Posterior vena cava (tissue), 2 donors: ENCODE results near the gene CACNA2D3. TPM values are rescaled to one million over a fixed set of nuclear protein-coding genes. Genes with fewer than 3 reads are reported as not detected.

ENCODE experiments used
- DNase-seq: peaks from one replicate; pipeline ENCODE4 v3.0.0-alpha.2; 2020; ENCODE audit warnings: low spot score
- intact Hi-C, 2 donors: fragments of 100-400 bp; cut with DNase I; formaldehyde crosslinking; loops; one replicate each; pipeline versions ENCODE4 v1.14.1 to v1.14.2; 2022 to 2023
- total RNA-seq, 2 donors: library from RNA; stranded (reverse); fragmentation: NEBNext Ultra II Directional; extraction: Animal tissue kit (Norgen Biotek cat#: 25700); gene quantifications; one replicate each; pipeline ENCODE4 v1.2.1, GENCODE V29; 2021
- donor health status: DM: yes; HTN: yes; CAD: no.
- donor health status: DM: yes; HTN: yes; CAD: no.

The CACNA2D3 gene
- total RNA-seq, 2 donors from 2014 or later, result 2.0 to 4.0 TPM

GRCh38 chr3:54305409-54306099 lies 183.2 kb downstream of the CACNA2D3 start:
- DNase-seq, result no peak
- intact Hi-C loops, result no loop called here

- no peak for DNase-seq
- intact Hi-C loops, result no loop called here
Measured at GRCh38 chr3:54307566-54308180, 185.3 kb downstream of the CACNA2D3 start.

- intact Hi-C loops, result no loop called here
- DNase-seq, result no peak
Measured at GRCh38 chr3:54309601-54310000, 187.2 kb downstream of the CACNA2D3 start.

GRCh38 chr3:54311211-54311747 lies 188.9 kb downstream of the CACNA2D3 start:
- intact Hi-C loops, result no loop called here
- no peak for DNase-seq

- intact Hi-C loops, result no loop called here
- DNase-seq, result no peak
Measured at GRCh38 chr3:54312156-54312899, 190.0 kb downstream of the CACNA2D3 start.

GRCh38 chr3:54313418-54313817 lies 191.1 kb downstream of the CACNA2D3 start:
- DNase-seq, result no peak
- intact Hi-C loops, result no loop called here

- intact Hi-C loops, result no loop called here
- no peak for DNase-seq
Measured at GRCh38 chr3:54321520-54321919, 199.2 kb downstream of the CACNA2D3 start.

- DNase-seq, result no peak
- intact Hi-C loops, result no loop called here
Measured at GRCh38 chr3:54322354-54322753, 200.0 kb downstream of the CACNA2D3 start.

- intact Hi-C loops, result no loop called here
- DNase-seq, result no peak
Measured at GRCh38 chr3:54324103-54324502, 201.8 kb downstream of the CACNA2D3 start.

GRCh38 chr3:54326951-54327350 lies 204.6 kb downstream of the CACNA2D3 start:
- no peak for DNase-seq
- intact Hi-C loops, result no loop called here

GRCh38 chr3:54331341-54331740 lies 209.0 kb downstream of the CACNA2D3 start:
- intact Hi-C loops, result loop anchor here in 1 of 2 donors (10.0 kb wide), 1 partner anchor 587 kb away; no protein-coding TSS in a partner anchor
- DNase-seq, result no peak

GRCh38 chr3:54337846-54338245 lies 215.5 kb downstream of the CACNA2D3 start:
- intact Hi-C loops, result loop anchor here in 1 of 2 donors (10.0 kb wide), 1 partner anchor 593 kb away; no protein-coding TSS in a partner anchor
- no peak for DNase-seq

GRCh38 chr3:54339608-54340007 lies 217.3 kb downstream of the CACNA2D3 start:
- intact Hi-C loops, result loop anchor here in 1 of 2 donors (10.0 kb wide), 1 partner anchor 595 kb away; no protein-coding TSS in a partner anchor
- DNase-seq, result no peak

- DNase-seq, result no peak
- intact Hi-C loops, result no loop called here
Measured at GRCh38 chr3:54341811-54342210, 219.5 kb downstream of the CACNA2D3 start.

- intact Hi-C loops, result no loop called here
- no peak for DNase-seq
Measured at GRCh38 chr3:54342676-54343075, 220.3 kb downstream of the CACNA2D3 start.

GRCh38 chr3:54343495-54343894 lies 221.1 kb downstream of the CACNA2D3 start:
- no peak for DNase-seq
- intact Hi-C loops, result no loop called here

GRCh38 chr3:54344601-54345231 lies 222.4 kb downstream of the CACNA2D3 start:
- intact Hi-C loops, result no loop called here
- no peak for DNase-seq

GRCh38 chr3:54345847-54346375 lies 223.6 kb downstream of the CACNA2D3 start:
- intact Hi-C loops, result no loop called here
- DNase-seq, result no peak

GRCh38 chr3:54347060-54347459 lies 224.7 kb downstream of the CACNA2D3 start:
- intact Hi-C loops, result no loop called here
- no peak for DNase-seq
